H9 (cell line): Measurements from ENCODE around the gene CRABP2. TPM values are rescaled to one million over a fixed set of nuclear protein-coding genes. Genes with fewer than 3 reads are reported as not detected.
A peak's percentile ranks its signal among the peaks of the same experiment; 100 is the strongest.

ENCODE experiments used
- DNase-seq: peaks from one replicate; pipeline ENCODE4 v3.0.0-alpha.2; 2017
- H2AFZ ChIP-seq: one replicate; pipeline ENCODE4 v1.6.1; 2013; ENCODE audit warnings: mild to moderate bottlenecking, low read length, control low read depth, moderate library complexity
- H2AK5ac ChIP-seq: 2 replicates; pipeline ENCODE4 v1.6.1; 2013; ENCODE audit warnings: low read length, control low read depth, mixed read lengths; ENCODE audit not compliant: insufficient read length
- H2BK120ac ChIP-seq: one replicate; pipeline ENCODE4 v1.6.1; 2013; ENCODE audit warnings: low read depth, mild to moderate bottlenecking, low read length, control low read depth, inconsistent platforms; ENCODE audit not compliant: poor library complexity, severe bottlenecking
- H2BK12ac ChIP-seq: 2 replicates; pipeline ENCODE4 v1.6.1; 2013; ENCODE audit warnings: low read length, control low read depth, mixed read lengths, low read depth; ENCODE audit not compliant: insufficient read length
- H2BK15ac ChIP-seq: 2 replicates; pipeline ENCODE4 v1.6.1; 2013; ENCODE audit warnings: low read depth, low read length, control low read depth
- H2BK20ac ChIP-seq: one replicate; pipeline ENCODE4 v1.6.1; 2013; ENCODE audit warnings: low read depth, mild to moderate bottlenecking, low read length, control low read depth, inconsistent platforms; ENCODE audit not compliant: poor library complexity, severe bottlenecking
- H2BK5ac ChIP-seq: 2 replicates; pipeline ENCODE4 v1.6.1; 2013; ENCODE audit warnings: low read length, control low read depth, mixed read lengths; ENCODE audit not compliant: insufficient read length
- H3K14ac ChIP-seq: 2 replicates; pipeline ENCODE4 v1.6.1; 2013; ENCODE audit warnings: low read length, control low read depth; ENCODE audit not compliant: insufficient read depth
- H3K18ac ChIP-seq: 2 replicates; pipeline ENCODE4 v1.6.1; 2013; ENCODE audit warnings: low read depth, mild to moderate bottlenecking, mixed read lengths, low read length, control low read depth; ENCODE audit not compliant: insufficient read length
- H3K23ac ChIP-seq: 2 replicates; pipeline ENCODE4 v1.6.1; 2013; ENCODE audit warnings: low read length, control low read depth, mixed read lengths, low read depth; ENCODE audit not compliant: insufficient read length
- H3K23me2 ChIP-seq: 2 replicates; pipeline ENCODE4 v1.6.1; 2013; ENCODE audit warnings: low read depth, mild to moderate bottlenecking, mixed read lengths, low read length, control low read depth; ENCODE audit not compliant: insufficient read length, poor library complexity, severe bottlenecking
- H3K27ac ChIP-seq: 2 replicates; pipeline ENCODE4 v1.5.1; 2013; ENCODE audit warnings: low read length, control low read depth, mixed read lengths, low read depth; ENCODE audit not compliant: insufficient read length
- H3K27me3 ChIP-seq: 2 replicates; pipeline ENCODE4 v1.6.1; 2013; ENCODE audit warnings: low read length, control low read depth, inconsistent platforms; ENCODE audit not compliant: insufficient read depth
- H3K4ac ChIP-seq: 2 replicates; pipeline ENCODE4 v1.6.1; 2013; ENCODE audit warnings: low read depth, mild to moderate bottlenecking, control low read depth, inconsistent platforms, low read length, moderate library complexity
- H3K4me1 ChIP-seq: 2 replicates; pipeline ENCODE4 v1.6.1; 2013; ENCODE audit warnings: low read length, control low read depth, inconsistent platforms; ENCODE audit not compliant: insufficient read depth
- H3K4me2 ChIP-seq: 2 replicates; pipeline ENCODE4 v1.6.1; 2013; ENCODE audit warnings: low read length, control low read depth, mixed read lengths; ENCODE audit not compliant: insufficient read length, insufficient read depth
- H3K56ac ChIP-seq: 2 replicates; pipeline ENCODE4 v1.6.1; 2013; ENCODE audit warnings: low read depth, mild to moderate bottlenecking, mixed read lengths, low read length, control low read depth; ENCODE audit not compliant: insufficient read length
- H3K79me1 ChIP-seq: 2 replicates; pipeline ENCODE4 v1.6.1; 2013; ENCODE audit warnings: low read depth, mild to moderate bottlenecking, moderate library complexity, low read length, control low read depth, inconsistent platforms; ENCODE audit not compliant: insufficient read depth, poor library complexity, severe bottlenecking
- H3K79me2 ChIP-seq: 2 replicates; pipeline ENCODE4 v1.6.1; 2013; ENCODE audit warnings: low read length, control low read depth, inconsistent platforms; ENCODE audit not compliant: insufficient read depth
- H3K9ac ChIP-seq: 2 replicates; pipeline ENCODE4 v1.6.1; 2013; ENCODE audit warnings: low read length, control low read depth, mixed read lengths; ENCODE audit not compliant: insufficient read length; ENCODE audit errors: extremely low read depth
- H3K9me3 ChIP-seq: one replicate; pipeline ENCODE4 v1.6.1; 2013; ENCODE audit warnings: low read depth, low read length, inconsistent platforms; ENCODE audit not compliant: control insufficient read depth
- H3T11ph ChIP-seq: one replicate; pipeline ENCODE4 v1.6.1; 2013; ENCODE audit warnings: mild to moderate bottlenecking, low read length, control low read depth, inconsistent platforms
- H4K20me1 ChIP-seq: one replicate; pipeline ENCODE4 v1.6.1; 2013; ENCODE audit not compliant: control insufficient read depth, insufficient read length, insufficient read depth
- H4K5ac ChIP-seq: 2 replicates; pipeline ENCODE4 v1.6.1; 2013; ENCODE audit warnings: low read depth, mild to moderate bottlenecking, mixed read lengths, low read length, control low read depth; ENCODE audit not compliant: insufficient read length
- H4K8ac ChIP-seq: replicated peaks from 2 replicates; pipeline ENCODE4 v1.6.1; 2013; ENCODE audit warnings: low read length, control low read depth, mixed read lengths, low read depth; ENCODE audit not compliant: insufficient read length
- H4K91ac ChIP-seq: 2 replicates; pipeline ENCODE4 v1.6.1; 2013; ENCODE audit warnings: low read depth, mild to moderate bottlenecking, moderate library complexity, mixed read lengths, low read length, control low read depth; ENCODE audit not compliant: insufficient read length
- H3K27ac Mint-ChIP-seq, 3 experiments: 2 replicates in 2 of 3; 3 replicates in 1 of 3; pipeline ENCODE4 v1.8.0; 2020 to 2021; ENCODE audit warnings: mixed read lengths in 3 of 3, mild to moderate bottlenecking in 1 of 3, moderate library complexity in 1 of 3
- H3K27me3 Mint-ChIP-seq: 2 replicates; pipeline ENCODE4 v1.8.0; 2021; ENCODE audit warnings: low read depth, mild to moderate bottlenecking, moderate library complexity, mixed read lengths
- H3K36me3 Mint-ChIP-seq, 3 experiments: 2 replicates in 2 of 3; 3 replicates in 1 of 3; pipeline ENCODE4 v1.8.0; 2020 to 2021; ENCODE audit warnings: low read depth in 3 of 3, mixed read lengths in 3 of 3; ENCODE audit not compliant: insufficient read depth in 1 of 3
- H3K4me1 Mint-ChIP-seq, 2 experiments: 2 replicates each; pipeline ENCODE4 v1.8.0; 2020; ENCODE audit warnings: mixed read lengths in 2 of 2
- H3K4me3 Mint-ChIP-seq, 2 experiments: 2 replicates in 1 of 2; 3 replicates in 1 of 2; pipeline ENCODE4 v1.8.0; 2020 to 2021; ENCODE audit warnings: mild to moderate bottlenecking in 2 of 2, mixed read lengths in 2 of 2, moderate library complexity in 1 of 2
- H3K9me3 Mint-ChIP-seq, 2 experiments: 2 replicates in 1 of 2; 3 replicates in 1 of 2; pipeline ENCODE4 v1.8.0; 2020; ENCODE audit warnings: mild to moderate bottlenecking in 2 of 2, mixed read lengths in 2 of 2, moderate library complexity in 1 of 2
- WGBS: extraction: QIAGEN DNeasy Blood & Tissue Kit; methylation state at CpG from one replicate; pipeline ENCODE4 v1.1.7; 2013; ENCODE audit warnings: missing lambda C conversion rate, low lambda C conversion rate, mixed read lengths; ENCODE audit not compliant: insufficient read length; ENCODE audit errors: extremely low coverage; 5-methylcytosine and 5-hydroxymethylcytosine counted together
- total RNA-seq: library from RNA; stranded (reverse); gene quantifications from 2 replicates; pipeline ENCODE4 v1.2.1, GENCODE V29; 2021
- TF ChIP-seq, protein P1 (sequence below): fragments of 200-600 bp; sonication (generic); conservative IDR thresholded peaks from 3 replicates; pipeline ENCODE4 v1.8.0; 2021; ENCODE audit warnings: antibody characterized with exemption, mild to moderate bottlenecking

Gene CRABP2
- total RNA-seq, 1 experiment from 2014 or later: 184 TPM

DNA sequence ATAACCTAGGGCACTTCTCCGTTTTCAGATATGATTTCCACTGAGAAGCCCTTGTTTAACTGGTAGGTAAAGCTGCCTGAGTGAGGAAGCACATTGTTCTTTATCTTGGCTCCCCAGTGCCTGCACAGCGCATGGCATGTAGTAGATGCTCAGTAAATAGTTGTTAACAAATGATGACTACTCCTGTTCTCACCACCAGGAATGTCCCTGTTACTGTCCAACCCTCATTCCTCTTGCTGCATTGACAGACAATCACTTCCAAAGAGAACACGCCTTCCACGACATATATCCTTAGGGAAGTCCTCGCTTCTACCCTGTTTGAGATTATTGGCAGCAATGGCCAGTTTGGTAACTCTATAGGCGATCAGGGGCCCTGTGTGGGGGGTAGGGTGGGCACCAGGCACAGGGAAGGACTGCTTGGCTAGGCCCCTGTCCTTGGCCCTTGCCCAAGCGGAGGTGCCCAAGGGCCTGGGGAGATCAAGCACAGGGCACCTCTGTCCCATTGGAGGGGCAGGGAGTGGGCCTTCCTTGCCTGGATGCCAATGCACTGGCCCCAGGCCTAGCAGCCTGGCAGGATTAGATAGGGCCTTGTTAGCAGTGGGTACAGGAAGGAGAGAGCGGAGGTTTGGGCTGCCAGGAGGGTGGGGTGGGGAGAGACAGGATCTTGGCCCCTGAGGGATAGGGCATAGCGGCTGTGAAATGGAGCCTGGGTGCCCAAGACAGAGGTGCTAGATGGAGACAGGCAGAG lies 38.3 kb downstream of the CRABP2 start:
- Histone ChIP-seq H3K27ac (no peak overlapping the region), H3K79me1 (no peaks in the 10 kb centered on the region), H2BK12ac (no peak overlapping the region), H3K14ac (no peak overlapping the region), H4K8ac (no peak overlapping the region), H3K79me2 (no peaks in the 10 kb centered on the region), H4K91ac (no peak overlapping the region), H2BK15ac (no peak overlapping the region), H3K4ac (no peak overlapping the region), H3K4me2 (no peak overlapping the region), H4K20me1 (no peaks in the 10 kb centered on the region), H3K23ac (no peak overlapping the region), H2BK120ac (no peak overlapping the region), H2BK5ac (no peak overlapping the region), H3K27me3 (no peaks in the 10 kb centered on the region), H3K4me1 (peaks cover 24% of the 10 kb centered on the region; the same call in 1 of the 2 replicates), H3K9ac (no peak overlapping the region), H3K18ac (peak overlapping the region; percentile 5), H2AK5ac (no peak overlapping the region), H4K5ac (no peak overlapping the region), H3T11ph (no peak overlapping the region), H2BK20ac (no peak overlapping the region), H3K23me2 (no peaks in the 10 kb centered on the region), H3K9me3 (no peaks in the 10 kb centered on the region), H2AFZ (no peak overlapping the region), H3K56ac (no peak overlapping the region)
- peaks cover 11 to 12% (median 12%) of the 10 kb centered on the region in 3 experiments for H3K36me3 Mint-ChIP-seq
- TF ChIP-seq, protein P1, sequence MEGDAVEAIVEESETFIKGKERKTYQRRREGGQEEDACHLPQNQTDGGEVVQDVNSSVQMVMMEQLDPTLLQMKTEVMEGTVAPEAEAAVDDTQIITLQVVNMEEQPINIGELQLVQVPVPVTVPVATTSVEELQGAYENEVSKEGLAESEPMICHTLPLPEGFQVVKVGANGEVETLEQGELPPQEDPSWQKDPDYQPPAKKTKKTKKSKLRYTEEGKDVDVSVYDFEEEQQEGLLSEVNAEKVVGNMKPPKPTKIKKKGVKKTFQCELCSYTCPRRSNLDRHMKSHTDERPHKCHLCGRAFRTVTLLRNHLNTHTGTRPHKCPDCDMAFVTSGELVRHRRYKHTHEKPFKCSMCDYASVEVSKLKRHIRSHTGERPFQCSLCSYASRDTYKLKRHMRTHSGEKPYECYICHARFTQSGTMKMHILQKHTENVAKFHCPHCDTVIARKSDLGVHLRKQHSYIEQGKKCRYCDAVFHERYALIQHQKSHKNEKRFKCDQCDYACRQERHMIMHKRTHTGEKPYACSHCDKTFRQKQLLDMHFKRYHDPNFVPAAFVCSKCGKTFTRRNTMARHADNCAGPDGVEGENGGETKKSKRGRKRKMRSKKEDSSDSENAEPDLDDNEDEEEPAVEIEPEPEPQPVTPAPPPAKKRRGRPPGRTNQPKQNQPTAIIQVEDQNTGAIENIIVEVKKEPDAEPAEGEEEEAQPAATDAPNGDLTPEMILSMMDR: no peak
- peaks cover 5% of the 10 kb centered on the region for H3K27me3 Mint-ChIP-seq
- H3K9me3 Mint-ChIP-seq: peaks cover 0 to 2% of the 10 kb centered on the region in 2 experiments; a peak in 3 of 5 replicates
- peak overlapping the region; percentile 83 to 96 (median 90); a peak in 5 of 7 replicates for H3K27ac Mint-ChIP-seq
- peaks cover 87 to 94% of the 10 kb centered on the region in 2 experiments for H3K4me1 Mint-ChIP-seq
- no peak for DNase-seq
- no CpG with 5 or more reads among the region's 9 CpGs for WGBS
- H3K4me3 Mint-ChIP-seq: peak overlapping the region in 1 of 2 experiments; percentile 30; a peak in 1 of 5 replicates
